ENCODE measurements around the gene SNRK. TPM values are rescaled to one million over a fixed set of nuclear protein-coding genes. Genes with fewer than 3 reads are reported as not detected.

Gene SNRK
- total RNA-seq, 1 donor from 2014 or later, result 37.7 TPM

- no peaks in the 10 kb centered on the region for H3K9me3 Mint-ChIP-seq
- no peak for DNase-seq (ENCODE audit: low spot score)
- H3K36me3 Mint-ChIP-seq (ENCODE audit: low read depth), result peaks cover 4% of the 10 kb centered on the region
- H3K4me1 Mint-ChIP-seq (ENCODE audit: low read depth), result peaks cover 21% of the 10 kb centered on the region
- no peak overlapping the region for H3K27ac Mint-ChIP-seq
- intact Hi-C loops (cut with micrococcal nuclease), result loop anchor here (10.0 kb wide), 1 partner anchor 1694 kb away; the partner anchor contains the start of genes EXOSC7 and ZDHHC3
- H3K27me3 Mint-ChIP-seq (ENCODE audit: insufficient read depth), result peaks cover 11% of the 10 kb centered on the region
- no peak overlapping the region for H3K4me3 Mint-ChIP-seq
These were observed 5.3 kb upstream of the SNRK start for GRCh38 chr3:43281020-43281419.

GRCh38 chr3:43284171-43284570 is 2.2 kb upstream of the SNRK start:
- intact Hi-C loops (cut with micrococcal nuclease), result loop anchor here (10.0 kb wide), 1 partner anchor 1691 kb away; the partner anchor contains the start of genes EXOSC7 and ZDHHC3
- H3K4me3 Mint-ChIP-seq, result no peak overlapping the region

GRCh38 chr3:43285644-43286043 is 696 bp upstream of the SNRK start:
- no peak for DNase-seq (ENCODE audit: low spot score)
- intact Hi-C loops (cut with micrococcal nuclease), result loop anchor here (1.0 to 10.0 kb wide), 13 partner anchors 15 to 1689 kb away; partner anchors contain the start of genes ABHD5, ANO10, CCDC13 and EXOSC7
- Mint-ChIP-seq H3K9me3 (no peaks in the 10 kb centered on the region), H3K36me3 (ENCODE audit: low read depth) (peaks cover 12% of the 10 kb centered on the region), H3K27me3 (ENCODE audit: insufficient read depth) (peaks cover 6% of the 10 kb centered on the region), H3K4me1 (ENCODE audit: low read depth) (peaks cover 43% of the 10 kb centered on the region), H3K27ac (peak overlapping the region; percentile 94), H3K4me3 (peak overlapping the region; percentile 92)

More at GRCh38 chr3:43284171-43284570, 2.2 kb upstream of the SNRK start:
- Mint-ChIP-seq H3K27me3 (ENCODE audit: insufficient read depth) (peaks cover 7% of the 10 kb centered on the region), H3K27ac (no peak overlapping the region), H3K4me1 (ENCODE audit: low read depth) (peaks cover 28% of the 10 kb centered on the region), H3K36me3 (ENCODE audit: low read depth) (peaks cover 7% of the 10 kb centered on the region), H3K9me3 (no peaks in the 10 kb centered on the region)
- no peak for DNase-seq (ENCODE audit: low spot score)

GRCh38 chr3:43286841-43287499 is 630 bp downstream of the SNRK start:
- no peaks in the 10 kb centered on the region for H3K9me3 Mint-ChIP-seq
- H3K4me3 Mint-ChIP-seq, result peak overlapping the region; percentile 98
- peaks cover 56% of the 10 kb centered on the region for H3K4me1 Mint-ChIP-seq (ENCODE audit: low read depth)
- peaks cover 18% of the 10 kb centered on the region for H3K36me3 Mint-ChIP-seq (ENCODE audit: low read depth)
- intact Hi-C loops (cut with micrococcal nuclease), result loop anchor here (1.0 to 10.0 kb wide), 14 partner anchors 14 to 1688 kb away; partner anchors contain the start of genes ABHD5, ANO10, CCDC13 and EXOSC7
- H3K27ac Mint-ChIP-seq, result peak overlapping the region; percentile 97
- peak; percentile 27 for DNase-seq (ENCODE audit: low spot score)
- H3K27me3 Mint-ChIP-seq (ENCODE audit: insufficient read depth), result peaks cover 2% of the 10 kb centered on the region

- intact Hi-C loops (cut with micrococcal nuclease), result loop anchor here (1.0 to 10.0 kb wide), 10 partner anchors 13 to 1687 kb away; partner anchors contain the start of genes CCDC13, EXOSC7, HIGD1A and POMGNT2
- DNase-seq (ENCODE audit: low spot score), result no peak
- H3K27ac Mint-ChIP-seq, result peak overlapping the region; percentile 97
- peak overlapping the region; percentile 98 for H3K4me3 Mint-ChIP-seq
- H3K27me3 Mint-ChIP-seq (ENCODE audit: insufficient read depth), result peaks cover 2% of the 10 kb centered on the region
- peaks cover 18% of the 10 kb centered on the region for H3K36me3 Mint-ChIP-seq (ENCODE audit: low read depth)
- H3K4me1 Mint-ChIP-seq (ENCODE audit: low read depth), result peaks cover 61% of the 10 kb centered on the region
- no peaks in the 10 kb centered on the region for H3K9me3 Mint-ChIP-seq
These were observed 1.1 kb downstream of the SNRK start for GRCh38 chr3:43287500-43287873.

GRCh38 chr3:43288366-43288765 is 2.0 kb downstream of the SNRK start:
- Mint-ChIP-seq H3K4me1 (ENCODE audit: low read depth) (peaks cover 65% of the 10 kb centered on the region), H3K4me3 (peak overlapping the region; percentile 98), H3K9me3 (no peaks in the 10 kb centered on the region), H3K36me3 (ENCODE audit: low read depth) (peaks cover 19% of the 10 kb centered on the region), H3K27ac (peak overlapping the region; percentile 94), H3K27me3 (ENCODE audit: insufficient read depth) (peaks cover 2% of the 10 kb centered on the region)
- intact Hi-C loops (cut with micrococcal nuclease), result loop anchor here (1.0 to 10.0 kb wide), 9 partner anchors 8 to 1686 kb away; partner anchors contain the start of genes CCDC13, EXOSC7, HIGD1A and SEC22C
- no peak for DNase-seq (ENCODE audit: low spot score)

GRCh38 chr3:43288850-43289249 is 2.5 kb downstream of the SNRK start:
- Mint-ChIP-seq H3K27me3 (ENCODE audit: insufficient read depth) (peaks cover under 1% of the 10 kb centered on the region), H3K4me1 (ENCODE audit: low read depth) (peaks cover 66% of the 10 kb centered on the region), H3K9me3 (no peaks in the 10 kb centered on the region), H3K4me3 (peak overlapping the region; percentile 98), H3K36me3 (ENCODE audit: low read depth) (peaks cover 19% of the 10 kb centered on the region), H3K27ac (peak overlapping the region; percentile 94)
- intact Hi-C loops (cut with micrococcal nuclease), result loop anchor here (1.0 to 10.0 kb wide), 9 partner anchors 7 to 1686 kb away; partner anchors contain the start of genes CCDC13, EXOSC7, HIGD1A and SEC22C
- no peak for DNase-seq (ENCODE audit: low spot score)

GRCh38 chr3:43289401-43289800 is 3.1 kb downstream of the SNRK start:
- peaks cover 72% of the 10 kb centered on the region for H3K4me1 Mint-ChIP-seq (ENCODE audit: low read depth)
- no peaks in the 10 kb centered on the region for H3K9me3 Mint-ChIP-seq
- H3K4me3 Mint-ChIP-seq, result peak overlapping the region; percentile 98
- no peak for DNase-seq (ENCODE audit: low spot score)
- H3K27me3 Mint-ChIP-seq (ENCODE audit: insufficient read depth), result no peaks in the 10 kb centered on the region
- H3K27ac Mint-ChIP-seq, result peak overlapping the region; percentile 94
- intact Hi-C loops (cut with micrococcal nuclease), result loop anchor here (2.0 to 10.0 kb wide), 7 partner anchors 109 to 1685 kb away; partner anchors contain the start of genes CCDC13, EXOSC7, HIGD1A and SEC22C
- peaks cover 19% of the 10 kb centered on the region for H3K36me3 Mint-ChIP-seq (ENCODE audit: low read depth)

GRCh38 chr3:43289841-43290470 is 3.6 kb downstream of the SNRK start:
- H3K9me3 Mint-ChIP-seq, result no peaks in the 10 kb centered on the region
- DNase-seq (ENCODE audit: low spot score), result no peak

GRCh38 chr3:43290956-43291355 is 4.6 kb downstream of the SNRK start:
- H3K9me3 Mint-ChIP-seq, result no peaks in the 10 kb centered on the region
- DNase-seq (ENCODE audit: low spot score), result no peak
- H3K4me3 Mint-ChIP-seq, result peak overlapping the region; percentile 98
- intact Hi-C loops (cut with micrococcal nuclease), result loop anchor here (2.0 kb wide), 1 partner anchor 158 kb away; no protein-coding TSS in a partner anchor
- H3K4me1 Mint-ChIP-seq (ENCODE audit: low read depth), result peaks cover 83% of the 10 kb centered on the region
- H3K27ac Mint-ChIP-seq, result peak overlapping the region; percentile 80
- H3K36me3 Mint-ChIP-seq (ENCODE audit: low read depth), result peaks cover 22% of the 10 kb centered on the region
- no peaks in the 10 kb centered on the region for H3K27me3 Mint-ChIP-seq (ENCODE audit: insufficient read depth)

More at GRCh38 chr3:43289841-43290470, 3.6 kb downstream of the SNRK start:
- Mint-ChIP-seq H3K4me3 (peak overlapping the region; percentile 98), H3K4me1 (ENCODE audit: low read depth) (peaks cover 77% of the 10 kb centered on the region), H3K27me3 (ENCODE audit: insufficient read depth) (no peaks in the 10 kb centered on the region), H3K36me3 (ENCODE audit: low read depth) (peaks cover 19% of the 10 kb centered on the region), H3K27ac (peak overlapping the region; percentile 94)
- intact Hi-C loops (cut with micrococcal nuclease), result loop anchor here (2.0 to 10.0 kb wide), 8 partner anchors 109 to 1685 kb away; partner anchors contain the start of genes CCDC13, EXOSC7, HIGD1A and SEC22C

- H3K4me1 Mint-ChIP-seq (ENCODE audit: low read depth), result peaks cover 89% of the 10 kb centered on the region
- peaks cover 22% of the 10 kb centered on the region for H3K36me3 Mint-ChIP-seq (ENCODE audit: low read depth)
- DNase-seq (ENCODE audit: low spot score), result no peak
- intact Hi-C loops (cut with micrococcal nuclease), result loop anchor here (2.0 kb wide), 1 partner anchor 157 kb away; no protein-coding TSS in a partner anchor
- H3K9me3 Mint-ChIP-seq, result no peaks in the 10 kb centered on the region
- peak overlapping the region; percentile 98 for H3K4me3 Mint-ChIP-seq
- no peaks in the 10 kb centered on the region for H3K27me3 Mint-ChIP-seq (ENCODE audit: insufficient read depth)
- H3K27ac Mint-ChIP-seq, result peak overlapping the region; percentile 61
These were observed 5.2 kb downstream of the SNRK start for GRCh38 chr3:43291546-43291945.

- no peaks in the 10 kb centered on the region for H3K27me3 Mint-ChIP-seq (ENCODE audit: insufficient read depth)
- peak overlapping the region; percentile 27 for H3K4me3 Mint-ChIP-seq
- no peak for DNase-seq (ENCODE audit: low spot score)
- peaks cover 96% of the 10 kb centered on the region for H3K4me1 Mint-ChIP-seq (ENCODE audit: low read depth)
- intact Hi-C loops (cut with micrococcal nuclease), result no loop called here
- no peaks in the 10 kb centered on the region for H3K9me3 Mint-ChIP-seq
- H3K27ac Mint-ChIP-seq, result peak overlapping the region; percentile 61
- H3K36me3 Mint-ChIP-seq (ENCODE audit: low read depth), result peaks cover 28% of the 10 kb centered on the region
These were observed 8.6 kb downstream of the SNRK start for GRCh38 chr3:43294975-43295374.
